CD4-positive, alpha-beta T cell (primary cell): Measurements from ENCODE around the gene CREG1. TPM values are rescaled to one million over a fixed set of nuclear protein-coding genes. Genes with fewer than 3 reads are reported as not detected.

Source experiments
- ATAC-seq: fragments of 200-7000 bp; cut with Tn5 transposase; one replicate; pipeline ENCODE4 v1.10.0; 2022; ENCODE audit warnings: mild to moderate bottlenecking; ENCODE audit not compliant: poor library complexity
- CTCF ChIA-PET: fragments of 350-600 bp; sonication (Branson Sonifier 250); formaldehyde crosslinking; loops from one replicate; lab custom pipeline; 2021; ENCODE audit warnings: antibody characterized with exemption, inconsistent platforms; lab: Charles Lee
- POLR2A ChIA-PET: fragments of 350-600 bp; sonication (Branson Sonifier 250); formaldehyde crosslinking; loops from one replicate; lab custom pipeline; 2021; ENCODE audit warnings: antibody characterized with exemption, inconsistent platforms; lab: Charles Lee
- DNase-seq, 14 experiments: peaks; one replicate each; pipeline ENCODE4 v3.0.0-alpha.2; 2013 to 2020; ENCODE audit warnings: mixed read lengths in 2 of 14
- H3K27ac ChIP-seq, 2 donors: one replicate each; pipeline versions ENCODE4 v1.5.1 to v1.7.0; 2013; ENCODE audit warnings: low read length in 2 of 2, low read depth in 1 of 2, mild to moderate bottlenecking in 1 of 2
- H3K27me3 ChIP-seq, 2 experiments: 1 replicate in 1 of 2; 2 replicates in 1 of 2; pipeline versions ENCODE4 v1.6.1 to v1.7.0; 2013; ENCODE audit warnings: low read length in 2 of 2, control low read depth in 1 of 2, mild to moderate bottlenecking in 1 of 2, moderate library complexity in 1 of 2; ENCODE audit not compliant: insufficient read depth in 2 of 2, control insufficient read depth in 1 of 2
- H3K36me3 ChIP-seq: one replicate; pipeline ENCODE4 v1.6.1; 2013; ENCODE audit warnings: low read length, control low read depth; ENCODE audit not compliant: insufficient read depth
- H3K4me1 ChIP-seq: one replicate; pipeline ENCODE4 v1.6.1; 2013; ENCODE audit warnings: low read length, control low read depth; ENCODE audit not compliant: insufficient read depth
- H3K4me3 ChIP-seq: one replicate; pipeline ENCODE4 v1.5.1; 2013; ENCODE audit warnings: mild to moderate bottlenecking, low read length, moderate library complexity
- H3K9me3 ChIP-seq, 2 experiments: 1 replicate in 1 of 2; 2 replicates in 1 of 2; pipeline versions ENCODE4 v1.6.1 to v1.7.0; 2013; ENCODE audit warnings: low read length in 2 of 2, mild to moderate bottlenecking in 2 of 2, control low read depth in 1 of 2, moderate library complexity in 1 of 2; ENCODE audit not compliant: control insufficient read depth in 1 of 2, insufficient read depth in 1 of 2
- H3K27ac Mint-ChIP-seq: one replicate; pipeline ENCODE4 v1.8.0; 2020; ENCODE audit warnings: mixed read lengths
- H3K27me3 Mint-ChIP-seq: one replicate; pipeline ENCODE4 v1.8.0; 2021; ENCODE audit warnings: mixed read lengths
- H3K36me3 Mint-ChIP-seq: one replicate; pipeline ENCODE4 v1.8.0; 2021; ENCODE audit warnings: low read depth, mixed read lengths
- H3K4me1 Mint-ChIP-seq: one replicate; pipeline ENCODE4 v1.8.0; 2021; ENCODE audit warnings: low read depth, mixed read lengths
- H3K4me3 Mint-ChIP-seq: one replicate; pipeline ENCODE4 v1.8.0; 2020; ENCODE audit warnings: mild to moderate bottlenecking, mixed read lengths
- H3K9me3 Mint-ChIP-seq: one replicate; pipeline ENCODE4 v1.8.0; 2020; ENCODE audit warnings: mixed read lengths
- CTCF ChIP-seq: fragments of 200-600 bp; IDR thresholded peaks from one replicate; pipeline ENCODE4 v1.8.0; 2022; ENCODE audit warnings: antibody characterized with exemption, mild to moderate bottlenecking
- intact Hi-C, 2 experiments: fragments of 100-400 bp; cut with DNase I in 1 of 2; cut with micrococcal nuclease in 1 of 2; formaldehyde crosslinking; loops; one replicate each; pipeline versions ENCODE4 v1.15.1 to v1.9.0; 2023 to 2025; cut with DNase I, micrococcal nuclease
- total RNA-seq, 174 experiments: library from RNA in 2 of 174; stranded (reverse) in 2 of 174; gene quantifications; one replicate each; pipeline ENCODE4 v1.2.3 and lab custom pipeline; 2021 to 2026

Gene CREG1
- total RNA-seq, 2 experiments from 2014 or later: 10.7 to 11.2 TPM

- H3K4me1 Mint-ChIP-seq: no peaks in the 10 kb centered on the region
- DNase-seq (no peak), ATAC-seq (no peak)
- H3K27ac ChIP-seq: no peak overlapping the region
- no peaks in the 10 kb centered on the region for H3K36me3 ChIP-seq
- H3K4me1 ChIP-seq: no peaks in the 10 kb centered on the region
- peaks cover 8% of the 10 kb centered on the region for H3K27me3 Mint-ChIP-seq
- TF ChIP-seq CTCF: no peak
- H3K27ac Mint-ChIP-seq: no peak overlapping the region
- no peak overlapping the region for H3K4me3 ChIP-seq
- H3K27me3 ChIP-seq: no peaks in the 10 kb centered on the region
- no peaks in the 10 kb centered on the region for H3K9me3 Mint-ChIP-seq
- no peak overlapping the region for H3K4me3 Mint-ChIP-seq
- ChIA-PET POLR2A (no interaction called here), CTCF (no interaction called here)
- H3K36me3 Mint-ChIP-seq: no peaks in the 10 kb centered on the region
- H3K9me3 ChIP-seq: no peaks in the 10 kb centered on the region
- intact Hi-C loops: no loop called here
Measured at GRCh38 chr1:167579986-167580385, 26.4 kb upstream of the CREG1 start.

GRCh38 chr1:167578939-167579521 is 25.5 kb upstream of the CREG1 start:
- no peak for ATAC-seq

GRCh38 chr1:167575649-167576048 is 22.1 kb upstream of the CREG1 start:
- no peak overlapping the region for H3K27ac Mint-ChIP-seq
- Histone ChIP-seq H3K36me3 (no peaks in the 10 kb centered on the region), H3K4me1 (no peaks in the 10 kb centered on the region), H3K27me3 (no peaks in the 10 kb centered on the region), H3K4me3 (no peak overlapping the region), H3K9me3 (peaks cover 0 to 3% of the 10 kb centered on the region in 2 experiments), H3K27ac (no peak overlapping the region)
- ATAC-seq (no peak), DNase-seq (no peak)
- H3K4me1 Mint-ChIP-seq: no peaks in the 10 kb centered on the region
- no peak overlapping the region for H3K4me3 Mint-ChIP-seq
- no peak for TF ChIP-seq CTCF
- no peaks in the 10 kb centered on the region for H3K9me3 Mint-ChIP-seq
- POLR2A ChIA-PET: no interaction called here
- peaks cover 13% of the 10 kb centered on the region for H3K27me3 Mint-ChIP-seq
- CTCF ChIA-PET: no interaction called here
- intact Hi-C loops: no loop called here
- no peaks in the 10 kb centered on the region for H3K36me3 Mint-ChIP-seq

More at GRCh38 chr1:167578939-167579521, 25.5 kb upstream of the CREG1 start:
- POLR2A ChIA-PET: no interaction called here
- Histone ChIP-seq H3K27me3 (no peaks in the 10 kb centered on the region), H3K9me3 (no peaks in the 10 kb centered on the region), H3K4me3 (no peak overlapping the region), H3K4me1 (no peaks in the 10 kb centered on the region), H3K36me3 (no peaks in the 10 kb centered on the region), H3K27ac (no peak overlapping the region)
- CTCF ChIA-PET: no interaction called here
- H3K9me3 Mint-ChIP-seq: no peaks in the 10 kb centered on the region
- no peaks in the 10 kb centered on the region for H3K36me3 Mint-ChIP-seq
- no peak for TF ChIP-seq CTCF
- DNase-seq: no peak
- intact Hi-C loops: no loop called here
- H3K27me3 Mint-ChIP-seq: peaks cover 8% of the 10 kb centered on the region
- H3K4me3 Mint-ChIP-seq: no peak overlapping the region
- H3K4me1 Mint-ChIP-seq: no peaks in the 10 kb centered on the region
- H3K27ac Mint-ChIP-seq: no peak overlapping the region
